ENCODE measurements around the gene FRMD8. TPM values are rescaled to one million over a fixed set of nuclear protein-coding genes. Genes with fewer than 3 reads are reported as not detected.

The FRMD8 gene
- total and polyA plus RNA-seq, 4 donors = 2.8 to 22.8 (median 15.0) TPM

DNA sequence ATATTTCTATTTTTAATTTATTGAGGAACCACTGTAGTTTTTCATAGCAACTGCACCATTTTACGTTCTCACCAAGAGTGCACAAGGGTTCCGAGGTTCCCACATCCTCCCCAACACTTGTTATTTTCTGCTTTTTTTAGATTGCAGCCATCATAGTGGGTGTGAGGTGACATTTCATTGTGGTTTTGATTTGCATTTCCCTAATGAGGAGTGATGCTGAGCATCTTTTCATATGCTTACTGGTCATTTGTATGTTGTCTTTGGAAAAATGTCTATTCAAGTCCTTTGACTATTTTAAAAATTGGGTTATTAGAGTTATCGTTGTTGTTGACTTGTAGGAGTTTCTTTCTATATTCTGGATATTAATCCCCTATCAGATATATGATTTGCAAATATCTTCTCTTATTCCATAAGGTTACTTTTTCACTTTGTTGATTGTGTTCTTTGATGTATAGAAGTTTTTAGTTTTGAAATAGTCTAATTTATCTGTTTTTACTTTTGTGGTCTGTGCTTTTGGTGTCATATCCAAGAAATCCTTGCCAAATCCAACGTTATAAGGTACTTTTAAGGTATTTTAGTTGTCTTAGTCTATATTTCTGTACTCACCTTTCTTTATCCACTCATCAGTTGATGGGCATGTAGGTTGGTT is 45.1 kb downstream of the FRMD8 start:
- DNase-seq (ENCODE audit: low spot score) = no peak
- peak overlapping the region in 1 of 2 donors; percentile 30 for H3K9ac ChIP-seq (ENCODE audit: low read depth in 1 of 2, low read length in 2 of 2)
- H3K4me3 ChIP-seq (ENCODE audit: low read depth in 1 of 3, low read length in 3 of 3) = no peak overlapping the region
- no peaks in the 10 kb centered on the region for H3K27me3 ChIP-seq (ENCODE audit: control insufficient read depth in 4 of 4, insufficient read depth in 4 of 4, low read length in 3 of 4)
- WGBS = 19% methylated on average over 4 of the region's 4 CpGs
- no peaks in the 10 kb centered on the region for H3K9me3 ChIP-seq (ENCODE audit: control insufficient read depth in 4 of 4, low read length in 3 of 4)
- no peak for TF ChIP-seq FOXA2 (IDR thresholded peaks at IDR 0.05)
- peak; percentile 29 for TF ChIP-seq YY1 (IDR thresholded peaks at IDR 0.05)
- no peak for TF ChIP-seq SP1 (IDR thresholded peaks at IDR 0.05)
- TF ChIP-seq, protein P1, sequence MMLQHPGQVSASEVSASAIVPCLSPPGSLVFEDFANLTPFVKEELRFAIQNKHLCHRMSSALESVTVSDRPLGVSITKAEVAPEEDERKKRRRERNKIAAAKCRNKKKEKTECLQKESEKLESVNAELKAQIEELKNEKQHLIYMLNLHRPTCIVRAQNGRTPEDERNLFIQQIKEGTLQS (IDR thresholded peaks at IDR 0.05) = no peak
- TF ChIP-seq GABPA (IDR thresholded peaks at IDR 0.05 in 1 of 2, conservative IDR thresholded peaks at IDR 0.05 in 1 of 2) = no peak
- TF ChIP-seq JUND (IDR thresholded peaks at IDR 0.05) = peak in 1 of 2 donors; percentile 5
- TF ChIP-seq, protein P2, sequence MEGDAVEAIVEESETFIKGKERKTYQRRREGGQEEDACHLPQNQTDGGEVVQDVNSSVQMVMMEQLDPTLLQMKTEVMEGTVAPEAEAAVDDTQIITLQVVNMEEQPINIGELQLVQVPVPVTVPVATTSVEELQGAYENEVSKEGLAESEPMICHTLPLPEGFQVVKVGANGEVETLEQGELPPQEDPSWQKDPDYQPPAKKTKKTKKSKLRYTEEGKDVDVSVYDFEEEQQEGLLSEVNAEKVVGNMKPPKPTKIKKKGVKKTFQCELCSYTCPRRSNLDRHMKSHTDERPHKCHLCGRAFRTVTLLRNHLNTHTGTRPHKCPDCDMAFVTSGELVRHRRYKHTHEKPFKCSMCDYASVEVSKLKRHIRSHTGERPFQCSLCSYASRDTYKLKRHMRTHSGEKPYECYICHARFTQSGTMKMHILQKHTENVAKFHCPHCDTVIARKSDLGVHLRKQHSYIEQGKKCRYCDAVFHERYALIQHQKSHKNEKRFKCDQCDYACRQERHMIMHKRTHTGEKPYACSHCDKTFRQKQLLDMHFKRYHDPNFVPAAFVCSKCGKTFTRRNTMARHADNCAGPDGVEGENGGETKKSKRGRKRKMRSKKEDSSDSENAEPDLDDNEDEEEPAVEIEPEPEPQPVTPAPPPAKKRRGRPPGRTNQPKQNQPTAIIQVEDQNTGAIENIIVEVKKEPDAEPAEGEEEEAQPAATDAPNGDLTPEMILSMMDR (IDR thresholded peaks at IDR 0.05; ENCODE audit: low read depth, low read length, missing input control) = no peak
- TF ChIP-seq RXRA (IDR thresholded peaks at IDR 0.05) = no peak
- TF ChIP-seq RAD21 (IDR thresholded peaks at IDR 0.05) = no peak
- TF ChIP-seq, protein P3, sequence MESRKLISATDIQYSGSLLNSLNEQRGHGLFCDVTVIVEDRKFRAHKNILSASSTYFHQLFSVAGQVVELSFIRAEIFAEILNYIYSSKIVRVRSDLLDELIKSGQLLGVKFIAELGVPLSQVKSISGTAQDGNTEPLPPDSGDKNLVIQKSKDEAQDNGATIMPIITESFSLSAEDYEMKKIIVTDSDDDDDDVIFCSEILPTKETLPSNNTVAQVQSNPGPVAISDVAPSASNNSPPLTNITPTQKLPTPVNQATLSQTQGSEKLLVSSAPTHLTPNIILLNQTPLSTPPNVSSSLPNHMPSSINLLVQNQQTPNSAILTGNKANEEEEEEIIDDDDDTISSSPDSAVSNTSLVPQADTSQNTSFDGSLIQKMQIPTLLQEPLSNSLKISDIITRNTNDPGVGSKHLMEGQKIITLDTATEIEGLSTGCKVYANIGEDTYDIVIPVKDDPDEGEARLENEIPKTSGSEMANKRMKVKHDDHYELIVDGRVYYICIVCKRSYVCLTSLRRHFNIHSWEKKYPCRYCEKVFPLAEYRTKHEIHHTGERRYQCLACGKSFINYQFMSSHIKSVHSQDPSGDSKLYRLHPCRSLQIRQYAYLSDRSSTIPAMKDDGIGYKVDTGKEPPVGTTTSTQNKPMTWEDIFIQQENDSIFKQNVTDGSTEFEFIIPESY (IDR thresholded peaks at IDR 0.05) = no peak
- no peak for TF ChIP-seq FOXA1 (IDR thresholded peaks at IDR 0.05)
- no peak for TF ChIP-seq HNF4G (IDR thresholded peaks at IDR 0.05)
- TF ChIP-seq NR2F2 (IDR thresholded peaks at IDR 0.05) = no peak
- H3K27ac ChIP-seq (ENCODE audit: low read depth in 1 of 2, low read length in 2 of 2) = peak overlapping the region; percentile 40 to 46
- peaks cover 0 to 51% (median 23%) of the 10 kb centered on the region in 4 donors for H3K4me1 ChIP-seq (ENCODE audit: control insufficient read depth in 4 of 4, insufficient read depth in 4 of 4, low read length in 3 of 4)
- H3K36me3 ChIP-seq (ENCODE audit: control insufficient read depth in 4 of 4, insufficient read depth in 3 of 4, low read depth in 1 of 4, low read length in 3 of 4) = peaks cover 0 to 13% (median 9%) of the 10 kb centered on the region in 4 donors

DNA sequence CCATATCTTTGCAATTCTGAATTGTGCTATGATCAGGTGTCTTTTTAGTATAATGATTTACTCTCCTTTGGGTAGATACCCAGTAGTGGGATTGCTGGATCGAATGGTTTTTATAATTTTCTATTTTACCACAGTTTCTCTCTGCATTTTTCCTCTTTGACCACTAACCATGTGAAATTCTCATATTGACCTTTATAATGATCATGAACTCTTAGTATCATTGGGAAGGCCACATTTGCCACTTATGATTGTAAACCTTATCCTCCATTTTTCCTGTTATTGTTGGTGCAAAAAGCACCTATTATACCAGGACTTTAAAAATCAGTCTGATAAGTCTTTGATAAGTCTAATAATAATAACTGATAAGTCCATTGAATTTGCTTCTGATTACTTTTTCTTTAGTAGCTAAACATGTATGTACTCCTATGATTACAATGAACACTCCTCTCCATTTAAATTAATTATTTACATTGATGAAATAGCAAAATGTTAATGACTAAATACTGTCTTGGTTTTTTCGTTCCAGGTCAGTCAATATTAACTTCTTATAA is 45.7 kb downstream of the FRMD8 start:
- peaks cover 0 to 53% (median 20%) of the 10 kb centered on the region in 4 donors for H3K4me1 ChIP-seq (ENCODE audit: control insufficient read depth in 4 of 4, insufficient read depth in 4 of 4, low read length in 3 of 4)
- no peak for DNase-seq (ENCODE audit: low spot score)
- TF ChIP-seq, protein P2 (IDR thresholded peaks at IDR 0.05; ENCODE audit: low read depth, low read length, missing input control) = no peak
- no peak for TF ChIP-seq GABPA (IDR thresholded peaks at IDR 0.05 in 1 of 2, conservative IDR thresholded peaks at IDR 0.05 in 1 of 2)
- peak; percentile 31 for TF ChIP-seq HNF4G (IDR thresholded peaks at IDR 0.05)
- TF ChIP-seq, protein P4, sequence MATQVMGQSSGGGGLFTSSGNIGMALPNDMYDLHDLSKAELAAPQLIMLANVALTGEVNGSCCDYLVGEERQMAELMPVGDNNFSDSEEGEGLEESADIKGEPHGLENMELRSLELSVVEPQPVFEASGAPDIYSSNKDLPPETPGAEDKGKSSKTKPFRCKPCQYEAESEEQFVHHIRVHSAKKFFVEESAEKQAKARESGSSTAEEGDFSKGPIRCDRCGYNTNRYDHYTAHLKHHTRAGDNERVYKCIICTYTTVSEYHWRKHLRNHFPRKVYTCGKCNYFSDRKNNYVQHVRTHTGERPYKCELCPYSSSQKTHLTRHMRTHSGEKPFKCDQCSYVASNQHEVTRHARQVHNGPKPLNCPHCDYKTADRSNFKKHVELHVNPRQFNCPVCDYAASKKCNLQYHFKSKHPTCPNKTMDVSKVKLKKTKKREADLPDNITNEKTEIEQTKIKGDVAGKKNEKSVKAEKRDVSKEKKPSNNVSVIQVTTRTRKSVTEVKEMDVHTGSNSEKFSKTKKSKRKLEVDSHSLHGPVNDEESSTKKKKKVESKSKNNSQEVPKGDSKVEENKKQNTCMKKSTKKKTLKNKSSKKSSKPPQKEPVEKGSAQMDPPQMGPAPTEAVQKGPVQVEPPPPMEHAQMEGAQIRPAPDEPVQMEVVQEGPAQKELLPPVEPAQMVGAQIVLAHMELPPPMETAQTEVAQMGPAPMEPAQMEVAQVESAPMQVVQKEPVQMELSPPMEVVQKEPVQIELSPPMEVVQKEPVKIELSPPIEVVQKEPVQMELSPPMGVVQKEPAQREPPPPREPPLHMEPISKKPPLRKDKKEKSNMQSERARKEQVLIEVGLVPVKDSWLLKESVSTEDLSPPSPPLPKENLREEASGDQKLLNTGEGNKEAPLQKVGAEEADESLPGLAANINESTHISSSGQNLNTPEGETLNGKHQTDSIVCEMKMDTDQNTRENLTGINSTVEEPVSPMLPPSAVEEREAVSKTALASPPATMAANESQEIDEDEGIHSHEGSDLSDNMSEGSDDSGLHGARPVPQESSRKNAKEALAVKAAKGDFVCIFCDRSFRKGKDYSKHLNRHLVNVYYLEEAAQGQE (IDR thresholded peaks at IDR 0.05) = no peak
- no peak for TF ChIP-seq NR2F2 (IDR thresholded peaks at IDR 0.05)
- no peak for TF ChIP-seq HNF4A (conservative IDR thresholded peaks at IDR 0.05)
- TF ChIP-seq SP1 (IDR thresholded peaks at IDR 0.05) = no peak
- no peak for TF ChIP-seq RXRA (IDR thresholded peaks at IDR 0.05)
- TF ChIP-seq EGR1 (IDR thresholded peaks at IDR 0.05; ENCODE audit: low read depth in 2 of 2) = no peak
- TF ChIP-seq, protein P5, sequence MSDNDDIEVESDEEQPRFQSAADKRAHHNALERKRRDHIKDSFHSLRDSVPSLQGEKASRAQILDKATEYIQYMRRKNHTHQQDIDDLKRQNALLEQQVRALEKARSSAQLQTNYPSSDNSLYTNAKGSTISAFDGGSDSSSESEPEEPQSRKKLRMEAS (IDR thresholded peaks at IDR 0.05) = no peak
- TF ChIP-seq YY1 (IDR thresholded peaks at IDR 0.05) = peak; percentile 12
- no peak for TF ChIP-seq FOXA2 (IDR thresholded peaks at IDR 0.05)
- TF ChIP-seq TAF1 (conservative IDR thresholded peaks at IDR 0.05) = no peak
- TF ChIP-seq, protein P3 (IDR thresholded peaks at IDR 0.05) = no peak
- no peak for TF ChIP-seq FOXA1 (IDR thresholded peaks at IDR 0.05)
- H3K4me3 ChIP-seq (ENCODE audit: low read depth in 1 of 3, low read length in 3 of 3) = no peak overlapping the region
- peak overlapping the region; percentile 40 to 46 for H3K27ac ChIP-seq (ENCODE audit: low read depth in 1 of 2, low read length in 2 of 2)
- H3K9ac ChIP-seq (ENCODE audit: low read depth in 1 of 2, low read length in 2 of 2) = no peak overlapping the region
- WGBS = 27% methylated on average over 2 of the region's 2 CpGs
- peaks cover 0 to 15% (median 11%) of the 10 kb centered on the region in 4 donors for H3K36me3 ChIP-seq (ENCODE audit: control insufficient read depth in 4 of 4, insufficient read depth in 3 of 4, low read depth in 1 of 4, low read length in 3 of 4)
- H3K9me3 ChIP-seq (ENCODE audit: control insufficient read depth in 4 of 4, low read length in 3 of 4) = no peaks in the 10 kb centered on the region
- no peaks in the 10 kb centered on the region for H3K27me3 ChIP-seq (ENCODE audit: control insufficient read depth in 4 of 4, insufficient read depth in 4 of 4, low read length in 3 of 4)
